ENCODE results near the gene CREBBP.

GRCh38 chr16:3799354-3799753 is 81.2 kb downstream of the CREBBP start:
- TF ChIP-seq CTCF (optimal IDR thresholded peaks at IDR 0.05 in 1 of 3, IDR thresholded peaks at IDR 0.05 in 1 of 3, conservative IDR thresholded peaks at IDR 0.05 in 1 of 3; ENCODE audit: extremely low read depth in 1 of 3, insufficient read depth in 2 of 3, low read length in 3 of 3) (no peak), EZH2 (IDR thresholded peaks at IDR 0.05; ENCODE audit: low read length) (no peak)
